GM23248 (cell line): Measurements from ENCODE around the gene TMEM217. TPM values are rescaled to one million over a fixed set of nuclear protein-coding genes. Genes with fewer than 3 reads are reported as not detected.
A peak's percentile ranks its signal among the peaks of the same experiment; 100 is the strongest.

Source experiments
- DNase-seq: peaks from one replicate; pipeline ENCODE4 v3.0.0-alpha.2; 2015
- H2AFZ ChIP-seq: fragments of 200-600 bp; sonication (generic); 2 replicates; pipeline ENCODE4 v1.6.1; 2016; ENCODE audit warnings: antibody characterized with exemption
- H3F3A ChIP-seq: fragments of 200-600 bp; sonication (generic); 2 replicates; pipeline ENCODE4 v1.6.1; 2016; ENCODE audit warnings: mild to moderate bottlenecking, antibody characterized with exemption, mixed run types; ENCODE audit not compliant: insufficient read depth
- H3K27ac ChIP-seq: fragments of 200-600 bp; sonication (generic); 2 replicates; pipeline ENCODE4 v1.5.1; 2016; ENCODE audit warnings: mild to moderate bottlenecking
- H3K27me3 ChIP-seq: fragments of 200-600 bp; sonication (generic); replicated peaks from 2 replicates; pipeline ENCODE4 v1.6.1; 2016; ENCODE audit warnings: mild to moderate bottlenecking; ENCODE audit not compliant: insufficient read depth
- H3K36me3 ChIP-seq: fragments of 200-600 bp; sonication (generic); 2 replicates; pipeline ENCODE4 v1.6.1; 2016; ENCODE audit warnings: low read depth, mild to moderate bottlenecking
- H3K4me1 ChIP-seq: fragments of 200-600 bp; sonication (generic); 2 replicates; pipeline ENCODE4 v1.6.1; 2016; ENCODE audit warnings: mild to moderate bottlenecking; ENCODE audit not compliant: insufficient read depth
- H3K4me2 ChIP-seq: fragments of 200-600 bp; sonication (generic); one replicate; pipeline ENCODE4 v1.6.1; 2016; ENCODE audit warnings: mild to moderate bottlenecking; ENCODE audit not compliant: unreplicated experiment
- H3K4me3 ChIP-seq: fragments of 200-600 bp; sonication (generic); 2 replicates; pipeline ENCODE4 v1.5.1; 2016; ENCODE audit warnings: mild to moderate bottlenecking
- H3K79me2 ChIP-seq: fragments of 200-600 bp; sonication (generic); 2 replicates; pipeline ENCODE4 v1.6.1; 2016; ENCODE audit warnings: mild to moderate bottlenecking; ENCODE audit not compliant: insufficient read depth
- H3K9ac ChIP-seq: fragments of 200-600 bp; sonication (generic); 2 replicates; pipeline ENCODE4 v1.6.1; 2016; ENCODE audit warnings: mild to moderate bottlenecking
- H3K9me2 ChIP-seq: fragments of 200-600 bp; sonication (generic); 2 replicates; pipeline ENCODE4 v1.6.1; 2016; ENCODE audit warnings: mixed run types, mild to moderate bottlenecking, moderate library complexity; ENCODE audit not compliant: insufficient read depth
- H3K9me3 ChIP-seq: fragments of 200-600 bp; sonication (generic); one replicate; pipeline ENCODE4 v1.6.1; 2017; ENCODE audit warnings: low read depth
- H4K20me1 ChIP-seq: fragments of 200-600 bp; sonication (generic); 2 replicates; pipeline ENCODE4 v1.6.0; 2016; ENCODE audit not compliant: insufficient read depth
- EZH2 ChIP-seq: fragments of 200-600 bp; sonication (generic); IDR thresholded peaks from 2 replicates; pipeline ENCODE4 v1.6.1; 2018; ENCODE audit warnings: antibody characterized with exemption, mild to moderate bottlenecking; ENCODE audit not compliant: insufficient read depth, poor library complexity, severe bottlenecking
- EZH2phosphoT487 ChIP-seq: fragments of 200-600 bp; sonication (generic); IDR thresholded peaks from 2 replicates; pipeline ENCODE4 v1.6.1; 2018; ENCODE audit warnings: antibody characterized with exemption, moderate library complexity, mild to moderate bottlenecking, low read depth; ENCODE audit not compliant: insufficient read depth
- WGBS, 2 experiments: methylation state at CpG; one replicate each; pipeline ENCODE4 v1.1.6; 2015 to 2017; ENCODE audit warnings: low lambda C conversion rate in 2 of 2, low coverage in 1 of 2; ENCODE audit errors: missing lambda C conversion rate in 2 of 2; 5-methylcytosine and 5-hydroxymethylcytosine counted together
- in situ Hi-C: fragments of 300-500 bp; cut with MboI; formaldehyde crosslinking; loops from 2 replicates; pipeline ENCODE4 v1.15.0; 2020
- polyA plus RNA-seq: library from polyadenylated mRNA; unstranded; fragments of >200 nt; fragmentation: Nextera tagmentation; extraction: Ambion mirVana; gene quantifications from 2 replicates; pipeline ENCODE4 v1.2.1, GENCODE V29; 2016
- total RNA-seq: library from RNA; depleted of rRNA; stranded (reverse); fragments of >200 nt; shearing (Covaris generic); gene quantifications from 2 replicates; pipeline ENCODE4 v1.2.3, GENCODE V29; 2014

The TMEM217 gene
- total and polyA plus RNA-seq, 2 experiments from 2014 or later = 1.2 to 6.5 TPM

- H4K20me1 ChIP-seq = no peaks in the 10 kb centered on the region
- TF ChIP-seq EZH2 = no peak
- TF ChIP-seq EZH2phosphoT487 = no peak
- H3K9me3 ChIP-seq = no peaks in the 10 kb centered on the region
- H3K9ac ChIP-seq = peak overlapping the region; percentile 83
- no peaks in the 10 kb centered on the region for H3K9me2 ChIP-seq
- in situ Hi-C loops = no loop called here
- DNase-seq = peak; percentile 97
- 0 out of 2 replicates have a peak overlapping the region, but pooled peaks have one; percentile 4 for H2AFZ ChIP-seq
- H3F3A ChIP-seq = peaks cover 58% of the 10 kb centered on the region
- peaks cover 78% of the 10 kb centered on the region for H3K4me1 ChIP-seq
- H3K27me3 ChIP-seq = no peaks in the 10 kb centered on the region
- peak overlapping the region; percentile 63 for H3K4me2 ChIP-seq
- H3K27ac ChIP-seq = peak overlapping the region; percentile 97
- peak overlapping the region; percentile 26 for H3K4me3 ChIP-seq
- no peaks in the 10 kb centered on the region for H3K36me3 ChIP-seq
- H3K79me2 ChIP-seq = no peaks in the 10 kb centered on the region
- 24 to 26% methylated on average over 4 of the region's 4 CpGs for WGBS, 2 experiments
Measured at GRCh38 chr6:37239950-37240713, 17.8 kb downstream of the TMEM217 start.

- DNase-seq = peak; percentile 79
Measured at GRCh38 chr6:37239526-37239925, 18.4 kb downstream of the TMEM217 start.

GRCh38 chr6:37238381-37238780, 19.6 kb downstream of the TMEM217 start:
- WGBS, 2 experiments = 61 to 62% methylated on average over 1 of the region's 1 CpG
- peak overlapping the region; percentile 97 for H3K27ac ChIP-seq

More at GRCh38 chr6:37239526-37239925, 18.4 kb downstream of the TMEM217 start:
- Histone ChIP-seq H3K79me2 (no peaks in the 10 kb centered on the region), H3K9ac (peak overlapping the region; percentile 83), H4K20me1 (no peaks in the 10 kb centered on the region), H3K4me1 (peaks cover 75% of the 10 kb centered on the region), H3F3A (peaks cover 55% of the 10 kb centered on the region), H2AFZ (0 out of 2 replicates have a peak overlapping the region, but pooled peaks have one; percentile 4), H3K4me2 (peak overlapping the region; percentile 63), H3K4me3 (peak overlapping the region; percentile 26), H3K9me2 (no peaks in the 10 kb centered on the region), H3K36me3 (no peaks in the 10 kb centered on the region), H3K27ac (peak overlapping the region; percentile 97), H3K9me3 (no peaks in the 10 kb centered on the region), H3K27me3 (no peaks in the 10 kb centered on the region)
- 12% methylated on average over 3 of the region's 3 CpGs for WGBS, 2 experiments
- no peak for TF ChIP-seq EZH2phosphoT487
- no peak for TF ChIP-seq EZH2
- in situ Hi-C loops = no loop called here

GRCh38 chr6:37237789-37238188, 20.2 kb downstream of the TMEM217 start:
- no peak for TF ChIP-seq EZH2phosphoT487
- no peak for TF ChIP-seq EZH2
- H4K20me1 ChIP-seq = no peaks in the 10 kb centered on the region
- no peak overlapping the region for H3K4me3 ChIP-seq
- no peak overlapping the region for H3K9ac ChIP-seq
- peak overlapping the region; percentile 97; the same call in 1 of the 2 replicates for H3K27ac ChIP-seq
- in situ Hi-C loops = no loop called here
- H3K36me3 ChIP-seq = no peaks in the 10 kb centered on the region
- no peaks in the 10 kb centered on the region for H3K79me2 ChIP-seq
- no peaks in the 10 kb centered on the region for H3K27me3 ChIP-seq
- no peak for DNase-seq
- peaks cover 38% of the 10 kb centered on the region for H3F3A ChIP-seq
- no peaks in the 10 kb centered on the region for H3K9me2 ChIP-seq
- peaks cover 58% of the 10 kb centered on the region for H3K4me1 ChIP-seq
- no peak overlapping the region for H2AFZ ChIP-seq
- no peak overlapping the region for H3K4me2 ChIP-seq
- no peaks in the 10 kb centered on the region for H3K9me3 ChIP-seq

More at GRCh38 chr6:37238381-37238780, 19.6 kb downstream of the TMEM217 start:
- in situ Hi-C loops = no loop called here
- H3K4me3 ChIP-seq = no peak overlapping the region
- H3K4me2 ChIP-seq = no peak overlapping the region
- no peaks in the 10 kb centered on the region for H3K27me3 ChIP-seq
- peaks cover 64% of the 10 kb centered on the region for H3K4me1 ChIP-seq
- TF ChIP-seq EZH2 = no peak
- TF ChIP-seq EZH2phosphoT487 = no peak
- H3K9ac ChIP-seq = peak overlapping the region; percentile 83; the same call in 1 of the 2 replicates
- no peak overlapping the region for H2AFZ ChIP-seq
- no peaks in the 10 kb centered on the region for H3K79me2 ChIP-seq
- no peaks in the 10 kb centered on the region for H3K9me2 ChIP-seq
- H4K20me1 ChIP-seq = no peaks in the 10 kb centered on the region
- no peaks in the 10 kb centered on the region for H3K36me3 ChIP-seq
- DNase-seq = no peak
- H3F3A ChIP-seq = peaks cover 44% of the 10 kb centered on the region
- H3K9me3 ChIP-seq = no peaks in the 10 kb centered on the region
